HG02678 (cell line): ENCODE data around the gene AEN.

ENCODE experiments used
- ATAC-seq: cut with Tn5 transposase; IDR thresholded peaks from one replicate; pipeline ENCODE4 v1.9.1; 2021; ENCODE audit warnings: mild to moderate bottlenecking, moderate library complexity; ENCODE audit not compliant: unreplicated experiment

AEN gene

DNA sequence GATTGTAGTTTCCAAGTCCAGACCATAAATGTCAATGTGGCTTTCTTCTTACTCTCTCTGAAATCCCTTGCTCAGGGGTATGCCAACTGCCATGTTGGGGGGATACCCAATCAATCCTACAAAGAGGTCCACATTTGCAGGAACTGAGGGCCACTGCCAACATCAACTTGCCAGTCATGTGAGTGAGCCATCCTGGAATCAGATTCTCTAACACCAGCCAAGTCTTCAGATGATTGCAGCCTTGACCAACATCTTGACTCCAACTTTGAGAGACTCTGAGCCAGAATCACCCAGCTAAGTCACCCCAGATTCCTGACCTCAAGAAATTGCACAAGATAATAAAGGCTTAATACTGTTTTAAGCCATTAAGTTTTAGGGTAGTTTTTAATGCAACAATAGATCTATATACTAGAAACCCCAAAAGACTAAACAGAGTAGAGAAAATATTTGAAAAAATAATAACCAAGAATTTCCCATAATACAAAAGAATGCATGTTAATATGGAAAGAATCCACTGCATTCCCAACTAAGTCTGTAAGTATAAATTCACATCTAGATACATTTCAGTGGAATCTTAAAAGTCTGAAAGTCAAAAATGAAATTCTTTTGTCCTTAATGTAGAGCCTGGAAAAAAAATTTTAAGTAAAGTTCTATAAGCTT is 40.0 kb downstream of the AEN start:
- ATAC-seq = no peak

DNA sequence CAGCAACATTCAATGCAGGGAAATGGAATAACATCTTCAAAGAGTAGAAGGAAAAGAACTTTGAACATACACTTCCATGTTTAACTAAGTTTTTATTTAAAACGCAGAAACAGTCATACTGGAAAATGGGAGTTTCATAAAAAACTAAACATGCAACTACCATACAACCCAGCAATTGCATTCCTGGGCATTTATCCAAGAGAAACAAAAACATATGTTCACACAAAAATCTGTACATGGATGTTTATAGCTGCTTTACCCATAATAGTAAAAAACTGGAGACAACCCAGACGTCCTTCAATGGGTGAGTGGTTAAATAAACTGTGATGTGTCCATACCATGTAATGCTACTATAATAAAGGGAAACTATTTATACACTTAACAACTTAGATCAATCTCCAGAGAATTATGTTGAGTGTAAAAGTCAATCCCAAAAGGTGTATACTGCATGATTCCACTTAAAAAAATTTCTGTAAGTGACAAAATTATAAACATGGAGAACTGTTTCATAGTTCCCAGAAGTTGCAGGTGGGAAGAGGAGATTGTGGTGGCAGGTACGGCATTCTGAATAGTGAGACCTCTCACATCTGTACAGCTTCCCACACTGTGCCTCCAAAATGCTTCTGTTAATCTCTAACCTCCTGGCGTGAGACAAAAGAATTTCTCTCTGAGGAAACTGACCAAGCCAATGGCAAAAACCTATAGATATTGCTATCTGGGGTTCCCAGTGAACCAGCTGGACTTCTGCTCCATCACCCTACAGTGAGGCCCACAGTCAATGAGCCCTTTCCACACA is 40.8 kb downstream of the AEN start:
- no peak for ATAC-seq

DNA sequence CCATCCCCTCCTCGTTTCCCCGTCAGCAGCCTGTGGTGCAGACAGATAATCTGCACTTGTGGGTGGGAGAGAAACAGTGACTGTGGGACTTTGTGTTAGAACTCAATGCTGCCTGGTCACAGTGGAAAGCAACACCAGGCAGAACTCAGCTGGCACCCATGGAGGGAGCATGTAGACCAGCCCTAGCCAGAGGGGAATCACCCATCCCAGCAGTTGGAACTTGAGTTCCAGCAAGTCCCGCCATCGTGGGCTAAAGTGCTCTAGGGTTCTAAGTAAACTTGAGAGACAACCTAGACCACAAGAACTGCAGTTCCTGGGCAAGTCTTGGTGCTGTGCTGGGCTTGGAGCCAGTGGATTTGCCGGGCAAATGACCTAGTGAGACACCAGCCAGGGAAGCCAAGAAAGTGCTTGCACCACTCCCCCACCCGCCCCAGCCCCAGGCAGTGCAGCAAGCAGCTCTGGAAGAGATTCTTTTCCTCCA is 42.0 kb downstream of the AEN start:
- no peak for ATAC-seq

DNA sequence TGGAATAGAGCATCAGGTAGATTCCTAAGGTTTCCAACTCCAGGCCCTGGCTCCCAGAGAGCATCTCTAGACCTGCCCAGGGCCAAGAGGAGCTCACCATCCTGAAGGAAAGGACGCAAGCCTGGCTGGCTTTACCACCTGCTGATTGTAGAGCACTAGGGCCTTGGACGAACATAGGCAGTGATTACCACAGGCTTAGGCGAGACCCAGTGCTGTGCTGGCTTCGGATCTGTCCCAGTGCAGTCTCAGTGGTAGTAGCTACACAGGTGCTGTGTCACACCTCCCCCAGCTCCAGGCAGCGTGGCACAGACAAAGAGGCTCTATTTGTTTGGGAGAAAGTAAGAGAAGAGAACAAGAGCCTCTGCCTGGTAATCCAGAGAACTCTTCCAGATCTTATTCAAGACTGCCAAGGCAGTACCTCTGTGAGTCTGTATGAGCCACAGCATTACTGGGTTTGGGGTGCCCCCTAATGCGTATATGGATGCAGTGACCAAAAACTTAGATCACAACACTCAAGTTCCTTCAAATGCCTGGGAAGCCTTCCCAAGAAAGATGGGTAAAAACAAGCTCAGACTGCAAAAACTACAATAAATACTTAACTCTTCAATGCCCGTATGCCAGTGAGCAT is 43.1 kb downstream of the AEN start:
- ATAC-seq = no peak

DNA sequence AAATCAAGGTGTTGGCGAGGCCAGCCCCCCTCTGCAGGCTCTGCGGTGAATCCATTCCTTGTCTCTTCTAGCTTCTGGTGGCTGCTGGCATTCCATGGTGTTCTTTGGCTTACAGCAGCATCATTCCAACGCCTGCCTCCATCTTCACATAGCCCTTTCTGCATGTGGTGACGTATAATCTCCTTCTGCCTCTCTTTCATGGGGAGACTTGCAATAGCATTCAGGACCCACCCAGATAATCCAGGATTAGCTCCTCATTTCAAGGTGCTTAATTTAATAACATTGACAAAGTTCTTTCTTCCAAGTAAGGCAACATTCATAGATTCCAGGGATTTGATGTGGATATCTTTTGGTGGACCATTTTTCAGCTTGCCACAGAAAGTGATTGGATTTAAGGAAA is 53.5 kb downstream of the AEN start:
- ATAC-seq = no peak

DNA sequence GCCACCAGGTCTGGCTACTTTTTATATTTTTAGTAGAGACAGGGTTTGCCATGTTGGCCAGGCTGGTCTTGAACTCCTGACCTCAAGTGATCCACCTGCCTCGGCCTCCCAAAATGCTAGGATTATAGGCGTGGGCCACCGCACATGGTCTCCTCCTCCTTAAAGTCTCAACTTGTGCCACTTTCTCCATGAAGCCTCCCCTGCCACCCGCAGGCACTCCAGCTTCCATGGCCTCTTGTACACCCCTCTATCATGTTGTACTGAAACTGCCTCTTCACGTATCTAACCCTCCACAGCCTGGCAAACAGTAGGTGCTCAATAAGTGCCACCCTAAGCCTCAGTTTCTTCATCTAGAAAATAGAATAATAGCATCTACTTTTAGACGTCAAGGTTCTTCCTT is 57.6 kb downstream of the AEN start:
- no peak for ATAC-seq

DNA sequence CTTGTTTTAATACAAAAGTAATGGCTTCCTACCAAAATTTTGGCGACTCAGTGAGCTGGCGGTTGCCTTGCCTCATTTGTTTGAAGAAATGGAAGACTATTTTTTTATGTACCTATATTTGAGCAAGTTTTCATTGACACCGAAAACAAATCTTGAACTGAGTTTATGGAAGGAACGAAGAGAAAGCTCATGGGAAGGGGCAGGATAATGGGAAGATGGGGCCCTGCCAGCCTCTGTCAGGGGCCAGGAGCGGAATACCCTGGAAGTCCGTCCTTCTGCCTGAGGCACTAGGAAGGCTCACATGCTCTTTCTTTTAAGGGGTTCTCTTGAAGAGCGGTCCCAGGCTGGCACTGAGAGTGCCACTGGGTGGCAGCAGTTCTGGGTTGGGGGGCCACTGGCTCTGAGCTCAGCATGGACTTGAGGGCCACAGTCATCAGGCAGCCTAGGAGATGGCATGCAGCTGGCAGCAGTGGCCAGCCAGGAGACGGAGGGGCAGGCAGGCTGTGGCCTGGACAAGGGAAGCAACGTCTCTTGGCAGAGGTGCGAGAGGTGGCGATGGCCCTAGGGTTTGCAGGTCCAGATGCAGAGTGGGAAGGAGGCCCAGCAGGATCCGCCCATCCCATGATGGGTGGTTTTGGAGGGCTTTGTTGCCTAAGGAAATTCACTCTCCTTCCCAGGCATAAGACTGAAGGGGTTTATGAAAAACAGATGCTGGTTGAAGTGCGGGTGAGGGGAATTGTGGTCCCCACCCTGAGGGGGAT is 59.3 kb downstream of the AEN start:
- no peak for ATAC-seq

DNA sequence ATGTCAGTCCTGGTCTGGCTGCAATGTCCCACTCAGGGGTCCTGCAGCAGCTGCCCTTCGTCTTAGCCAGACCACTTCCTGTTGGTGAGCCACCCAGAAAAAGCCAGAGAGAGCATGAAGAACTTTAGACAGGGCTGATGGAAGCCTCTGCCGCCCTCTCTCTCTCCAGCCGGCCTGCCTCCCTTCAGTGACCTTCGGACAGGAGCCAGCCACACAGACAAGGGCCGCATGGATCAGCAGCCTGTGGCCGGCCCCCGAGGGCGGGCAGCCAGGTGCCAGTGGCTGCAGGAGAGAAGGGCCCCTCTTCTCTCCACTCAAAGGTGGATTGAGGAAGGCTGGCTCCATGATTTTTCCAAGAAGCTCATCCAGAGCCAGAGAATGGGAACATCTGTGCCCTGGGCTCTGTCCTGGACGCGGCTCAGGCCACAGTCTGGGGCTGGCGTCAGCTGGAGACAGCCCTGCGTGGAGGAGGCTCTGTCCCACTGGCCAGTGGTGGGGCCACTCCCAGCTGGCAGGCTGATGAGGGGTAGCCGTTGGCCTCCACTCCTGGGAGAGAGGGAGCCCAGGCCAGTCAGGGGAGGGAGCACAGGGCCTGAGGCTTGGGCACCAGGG is 60.6 kb downstream of the AEN start:
- ATAC-seq = no peak
